Vagina (tissue), 2 donors: Measurements from ENCODE around the gene NPC2. TPM values are rescaled to one million over a fixed set of nuclear protein-coding genes. Genes with fewer than 3 reads are reported as not detected.

Experiments used
- DNase-seq, 2 donors: peaks; one replicate each; pipeline ENCODE4 v3.0.0-alpha.2; 2017; ENCODE audit errors: extremely low spot score in 2 of 2
- H3K27ac ChIP-seq: fragments of 200-600 bp; sonication (generic); one replicate; pipeline ENCODE4 v1.5.1; 2019
- H3K27me3 ChIP-seq: fragments of 200-600 bp; sonication (generic); one replicate; pipeline ENCODE4 v1.5.1; 2019
- H3K36me3 ChIP-seq, 2 donors: fragments of 200-600 bp; sonication (generic); one replicate each; pipeline ENCODE4 v1.5.1; 2017 to 2019
- H3K4me1 ChIP-seq: fragments of 200-600 bp; sonication (generic); one replicate; pipeline ENCODE4 v1.5.1; 2019
- H3K4me3 ChIP-seq, 2 donors: fragments of 200-600 bp; sonication (generic); 1 replicate in 1 of 2; 2 replicates in 1 of 2; pipeline ENCODE4 v1.5.1; 2016 to 2019
- H3K9me3 ChIP-seq: fragments of 200-600 bp; sonication (generic); one replicate; pipeline ENCODE4 v1.5.1; 2019
- CTCF ChIP-seq, 3 experiments: fragments of 450-650 bp in 2 of 3; fragments of 200-600 bp in 1 of 3; sonication (generic) in 1 of 3; IDR thresholded peaks; one replicate each; pipeline ENCODE4 v1.5.1; 2017 to 2019; ENCODE audit warnings: antibody characterized with exemption in 3 of 3, mild to moderate bottlenecking in 2 of 3, moderate library complexity in 2 of 3
- POLR2A ChIP-seq, 2 donors: fragments of 450-650 bp; IDR thresholded peaks; one replicate each; pipeline ENCODE4 v1.6.1; 2017; ENCODE audit warnings: antibody characterized with exemption in 2 of 2, mild to moderate bottlenecking in 2 of 2, moderate library complexity in 2 of 2
- POLR2AphosphoS5 ChIP-seq, 2 donors: sonication (generic); formaldehyde crosslinking; IDR thresholded peaks; one replicate each; pipeline ENCODE4 v1.9.0; 2017; ENCODE audit warnings: antibody characterized with exemption in 2 of 2, mild to moderate bottlenecking in 2 of 2, low read depth in 1 of 2; ENCODE audit not compliant: insufficient read depth in 1 of 2
- intact Hi-C: fragments of 100-400 bp; cut with DNase I; formaldehyde crosslinking; loops from one replicate; pipeline ENCODE4 v1.15.1; 2023
- total RNA-seq: library from RNA; depleted of rRNA; stranded (reverse); fragments of >200 nt; gene quantifications from one replicate; pipeline ENCODE4 v1.2.3, GENCODE V29; 2016

The NPC2 gene
- total RNA-seq, 1 donor from 2014 or later: 165 TPM

GRCh38 chr14:74515891-74516412 is 22.8 kb upstream of the NPC2 start:
- Histone ChIP-seq H3K4me1 (no peaks in the 10 kb centered on the region), H3K36me3 (peaks cover 0 to 8% of the 10 kb centered on the region in 2 donors), H3K27me3 (no peaks in the 10 kb centered on the region), H3K27ac (no peak overlapping the region), H3K9me3 (no peaks in the 10 kb centered on the region), H3K4me3 (no peak overlapping the region)
- intact Hi-C loops: no loop called here
- TF ChIP-seq CTCF (IDR thresholded peaks at IDR 0.05) (no peak), POLR2AphosphoS5 (IDR thresholded peaks at IDR 0.05; ENCODE audit: insufficient read depth in 1 of 2, low read depth in 1 of 2) (no peak), POLR2A (IDR thresholded peaks at IDR 0.05) (no peak)
- no peak for DNase-seq

- intact Hi-C loops: no loop called here
- TF ChIP-seq POLR2AphosphoS5 (IDR thresholded peaks at IDR 0.05; ENCODE audit: insufficient read depth in 1 of 2, low read depth in 1 of 2): no peak
- TF ChIP-seq POLR2A (IDR thresholded peaks at IDR 0.05): no peak
- TF ChIP-seq CTCF (IDR thresholded peaks at IDR 0.05): no peak
- Histone ChIP-seq H3K4me1 (no peaks in the 10 kb centered on the region), H3K9me3 (no peaks in the 10 kb centered on the region), H3K4me3 (no peak overlapping the region), H3K36me3 (peaks cover 0 to 10% of the 10 kb centered on the region in 2 donors), H3K27me3 (no peaks in the 10 kb centered on the region), H3K27ac (no peak overlapping the region)
- no peak for DNase-seq
Measured at GRCh38 chr14:74514471-74514941, 21.4 kb upstream of the NPC2 start.

- H3K27ac ChIP-seq: no peak overlapping the region
- no peak overlapping the region for H3K4me3 ChIP-seq
- no peaks in the 10 kb centered on the region for H3K9me3 ChIP-seq
- H3K36me3 ChIP-seq: peaks cover 0 to 18% of the 10 kb centered on the region in 2 donors
- DNase-seq: no peak
- intact Hi-C loops: no loop called here
- no peak for TF ChIP-seq POLR2A (IDR thresholded peaks at IDR 0.05)
- no peaks in the 10 kb centered on the region for H3K27me3 ChIP-seq
- no peaks in the 10 kb centered on the region for H3K4me1 ChIP-seq
Measured at GRCh38 chr14:74511966-74512830, 19.1 kb upstream of the NPC2 start.

DNA sequence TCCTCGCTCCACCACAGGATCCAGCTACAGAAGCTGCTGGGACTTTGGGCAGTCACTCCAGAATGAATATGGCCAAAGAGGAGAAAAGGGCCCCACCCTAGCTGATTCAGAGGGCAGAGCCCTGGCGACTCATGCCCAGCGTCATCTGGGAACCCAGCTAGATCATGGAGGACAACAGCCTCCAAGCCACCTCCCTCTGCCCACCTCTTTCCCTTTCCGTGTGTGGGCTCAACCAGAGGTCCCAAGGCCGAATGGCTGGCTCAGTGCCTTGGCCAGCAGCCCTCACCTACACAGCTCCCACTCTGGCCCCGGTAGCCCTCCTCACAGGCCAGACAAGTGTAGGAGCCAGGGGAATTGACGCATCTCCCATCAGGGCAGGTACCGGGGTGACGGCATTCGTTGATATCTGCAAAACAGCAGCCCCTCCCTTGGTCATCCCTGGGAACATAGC is 17.9 kb upstream of the NPC2 start:
- intact Hi-C loops: no loop called here
- Histone ChIP-seq H3K4me3 (no peak overlapping the region), H3K36me3 (peaks cover 0 to 18% of the 10 kb centered on the region in 2 donors), H3K27me3 (no peaks in the 10 kb centered on the region), H3K27ac (no peak overlapping the region), H3K4me1 (no peaks in the 10 kb centered on the region), H3K9me3 (no peaks in the 10 kb centered on the region)
- TF ChIP-seq CTCF (IDR thresholded peaks at IDR 0.05) (no peak), POLR2AphosphoS5 (IDR thresholded peaks at IDR 0.05; ENCODE audit: insufficient read depth in 1 of 2, low read depth in 1 of 2) (no peak), POLR2A (IDR thresholded peaks at IDR 0.05) (no peak)
- DNase-seq: no peak

DNA sequence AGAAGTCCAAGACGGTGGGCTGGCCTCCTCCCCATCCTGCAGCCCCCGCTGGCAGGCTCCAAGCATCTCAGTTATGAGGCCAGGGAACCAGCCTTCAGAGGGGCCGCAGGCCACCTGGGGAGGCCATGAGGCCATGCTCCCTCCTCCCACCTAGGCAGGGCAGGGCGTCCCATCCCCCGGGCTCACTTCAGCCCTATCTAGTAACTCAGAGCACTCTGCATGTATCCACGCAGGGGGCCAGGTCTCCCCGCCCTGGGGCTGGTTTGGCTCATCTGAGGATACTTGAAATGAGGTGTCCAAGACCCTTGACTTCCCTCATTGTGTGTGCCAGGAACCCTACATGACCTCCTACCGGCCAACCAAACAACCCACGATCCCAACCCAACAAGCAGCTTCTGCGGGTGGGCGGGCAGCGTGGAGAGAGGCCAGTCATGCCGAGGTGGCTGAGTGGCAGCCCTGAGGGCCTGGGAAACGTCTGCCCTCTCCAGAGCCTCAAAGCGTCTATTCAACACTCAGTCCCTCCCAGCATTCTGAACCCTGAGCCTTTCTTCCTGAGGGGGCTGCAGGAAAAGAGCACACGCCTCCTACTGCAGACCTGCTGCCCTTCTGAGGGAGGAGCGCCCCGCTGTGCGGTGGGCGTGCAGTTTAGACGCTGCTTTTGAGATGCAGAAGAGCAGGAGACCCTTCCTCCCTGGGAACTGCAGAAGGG is 17.3 kb upstream of the NPC2 start:
- Histone ChIP-seq H3K27ac (no peak overlapping the region), H3K9me3 (no peaks in the 10 kb centered on the region), H3K4me1 (no peaks in the 10 kb centered on the region), H3K4me3 (no peak overlapping the region), H3K27me3 (no peaks in the 10 kb centered on the region), H3K36me3 (peaks cover 0 to 18% of the 10 kb centered on the region in 2 donors)
- TF ChIP-seq CTCF (IDR thresholded peaks at IDR 0.05): no peak
- TF ChIP-seq POLR2A (IDR thresholded peaks at IDR 0.05): no peak
- TF ChIP-seq POLR2AphosphoS5 (IDR thresholded peaks at IDR 0.05; ENCODE audit: insufficient read depth in 1 of 2, low read depth in 1 of 2): no peak
- intact Hi-C loops: no loop called here
- DNase-seq: no peak
